ENCODE results near the gene F8. TPM values are rescaled to one million over a fixed set of nuclear protein-coding genes. Genes with fewer than 3 reads are reported as not detected.

Gene F8
- total and polyA plus RNA-seq, 9 of the 15 experiments (the other 6 are each of a cell fraction or from before 2014, with no cell fraction given), result 0.41 to 3.8 (median 0.91) TPM

DNA sequence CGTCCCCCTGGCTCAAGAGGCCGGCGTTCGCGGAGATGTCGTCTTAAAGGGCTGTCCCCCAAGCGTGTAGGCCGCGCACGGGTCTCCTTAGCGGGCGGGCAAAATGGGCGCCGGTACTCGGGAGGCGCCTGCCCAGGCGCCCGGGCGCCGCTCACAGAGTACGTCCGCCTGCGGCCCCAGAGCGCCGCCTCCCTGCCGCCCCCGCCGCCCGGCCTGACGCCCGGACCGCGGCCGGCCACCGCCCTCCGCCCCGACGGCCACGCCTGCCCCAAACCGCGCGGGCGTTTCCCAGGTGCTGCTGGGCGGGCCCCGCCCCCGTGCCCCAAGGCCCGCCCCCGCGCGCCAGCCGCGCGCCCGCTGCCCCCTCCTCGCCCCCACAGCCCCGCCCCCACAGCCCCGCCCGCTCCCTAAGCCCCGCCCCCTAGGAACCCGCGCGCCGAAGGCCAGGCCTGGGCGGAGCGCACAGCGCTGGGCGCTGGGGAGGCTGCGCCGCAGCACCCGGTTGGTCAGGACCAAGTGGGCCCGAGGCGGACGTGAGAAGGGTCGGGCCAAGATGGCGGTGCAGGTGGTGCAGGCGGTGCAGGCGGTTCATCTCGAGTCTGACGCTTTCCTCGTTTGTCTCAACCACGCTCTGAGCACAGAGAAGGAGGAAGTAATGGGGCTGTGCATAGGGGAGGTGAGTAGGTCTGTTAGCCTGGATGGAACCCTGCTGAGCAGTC, 48.6 kb upstream of the F8 start, which contains the start of the genes BRCC3, CMC4 and MTCP1:
Gene BRCC3, plus strand, starts transcription at position 534 of the 719 bp plus-strand sequence. Its CDS starts 20 bp downstream, at position 554.
Gene CMC4, minus strand, starts transcription at position 162 of the 719 bp plus-strand sequence. CDS start 7,113 bp downstream, outside the sequence.
Gene MTCP1, minus strand, starts transcription at position 162 of the 719 bp plus-strand sequence. CDS start 5,126 bp downstream, outside the sequence.
- Histone ChIP-seq H3K9ac (ENCODE audit: insufficient read depth in 1 of 2, low read depth in 2 of 2, low read length in 2 of 2) (peak within 1 kb of the TSS; percentile 82 to 98), H2AFZ (ENCODE audit: low read depth, low read length) (peak within 1 kb of the TSS; percentile 92), H3K9me1 (ENCODE audit: control insufficient read depth, insufficient read depth, low read length) (no peaks in the 10 kb centered on the region), H3K27me3 (ENCODE audit: control insufficient read depth in 2 of 2, insufficient read depth in 2 of 2, low read length in 2 of 2) (no peaks in the 10 kb centered on the region), H3K4me2 (ENCODE audit: insufficient read depth, low read length) (peak within 1 kb of the TSS; percentile 90), H3K79me2 (ENCODE audit: control insufficient read depth, insufficient read depth, low read length) (peaks cover 69% of the 10 kb centered on the region), H3K27ac (ENCODE audit: extremely low read depth, low read depth, low read length) (peak within 1 kb of the TSS; percentile 80), H3K4me3 (peak within 1 kb of the TSS; percentile 71), H3K36me3 (ENCODE audit: control insufficient read depth, insufficient read depth, low read length) (peaks cover 35% of the 10 kb centered on the region), H3K9me3 (replicated peaks; ENCODE audit: control insufficient read depth, insufficient read depth, low read depth, low read length) (no peaks in the 10 kb centered on the region), H4K20me1 (replicated peaks; ENCODE audit: control insufficient read depth, insufficient read depth, low read length) (no peaks in the 10 kb centered on the region), H3K4me1 (replicated peaks in 1 of 2; ENCODE audit: control insufficient read depth in 2 of 2, insufficient read depth in 2 of 2, low read length in 2 of 2) (peaks cover 4 to 11% of the 10 kb centered on the region in 2 experiments; a peak in 4 of 5 replicates)
- BruUV-seq (replicated peaks), result no TSS peak
- 1% methylated on average over 32 of the region's 81 CpGs for WGBS (ENCODE audit: insufficient coverage, low coverage, missing lambda C conversion rate)
- intact Hi-C loops (cut with micrococcal nuclease) (loop anchor here (2.0 to 5.0 kb wide), 2 partner anchors 146 to 309 kb away; partner anchors contain the start of genes DKC1 and VBP1), in situ Hi-C loops (cut with MboI) (no loop called here)
- DNase-seq (ENCODE audit: extremely low read depth in 1 of 4, low spot score in 3 of 4) (peak; percentile 90 to 94 (median 92)), FAIRE-seq (peak; percentile 79), ATAC-seq (peak; percentile 95)
- ChIA-PET POLR2A (interaction anchor here (0.9 to 1.2 kb wide), 3 partner anchors 10 to 34 kb away, joined by 3 read pairs; no protein-coding TSS in a partner anchor), CTCF (ENCODE audit: low intra/inter-chr PET ratio) (no interaction called here)
- TF ChIP-seq DNMT1 (IDR thresholded peaks at IDR 0.05) (no peak), MBD2 (IDR thresholded peaks at IDR 0.05; ENCODE audit: borderline replicate concordance, low read depth) (0 out of 2 replicates have a peak, but pooled peaks have one; percentile 29), EP300 (IDR thresholded peaks at IDR 0.05; ENCODE audit: low read length) (no peak), NONO (IDR thresholded peaks at IDR 0.05; ENCODE audit: low read depth in 2 of 2, low read length in 1 of 2) (0 out of 4 replicates have a peak, but pooled peaks of 1 of the 2 experiments have one; percentile 10), USF2 (CRISPR knock-in tag; IDR thresholded peaks at IDR 0.05) (no peak), NBN (IDR thresholded peaks at IDR 0.05; ENCODE audit: low read depth) (peak; percentile 48; the same call in 1 of the 2 replicates), ZNF764 (CRISPR knock-in tag; IDR thresholded peaks at IDR 0.05; ENCODE audit: low read depth) (no peak), ETS1 (conservative IDR thresholded peaks at IDR 0.05; ENCODE audit: control insufficient read depth, low read depth, low read length) (peak; percentile 32; the same call in 1 of the 2 replicates), MAZ (CRISPR knock-in tag; conservative IDR thresholded peaks at IDR 0.05 in 1 of 2, IDR thresholded peaks at IDR 0.05 in 1 of 2) (peak in 1 of 2 experiments; percentile 85; a peak in 3 of 4 replicates), GATAD2B (IDR thresholded peaks at IDR 0.05; ENCODE audit: borderline replicate concordance) (0 out of 2 replicates have a peak, but pooled peaks have one; percentile 44), ZNF696 (CRISPR knock-in tag; conservative IDR thresholded peaks at IDR 0.05) (no peak), NFIX (CRISPR knock-in tag; IDR thresholded peaks at IDR 0.05; ENCODE audit: low read depth) (no peak)
- TF ChIP-seq, protein P1, sequence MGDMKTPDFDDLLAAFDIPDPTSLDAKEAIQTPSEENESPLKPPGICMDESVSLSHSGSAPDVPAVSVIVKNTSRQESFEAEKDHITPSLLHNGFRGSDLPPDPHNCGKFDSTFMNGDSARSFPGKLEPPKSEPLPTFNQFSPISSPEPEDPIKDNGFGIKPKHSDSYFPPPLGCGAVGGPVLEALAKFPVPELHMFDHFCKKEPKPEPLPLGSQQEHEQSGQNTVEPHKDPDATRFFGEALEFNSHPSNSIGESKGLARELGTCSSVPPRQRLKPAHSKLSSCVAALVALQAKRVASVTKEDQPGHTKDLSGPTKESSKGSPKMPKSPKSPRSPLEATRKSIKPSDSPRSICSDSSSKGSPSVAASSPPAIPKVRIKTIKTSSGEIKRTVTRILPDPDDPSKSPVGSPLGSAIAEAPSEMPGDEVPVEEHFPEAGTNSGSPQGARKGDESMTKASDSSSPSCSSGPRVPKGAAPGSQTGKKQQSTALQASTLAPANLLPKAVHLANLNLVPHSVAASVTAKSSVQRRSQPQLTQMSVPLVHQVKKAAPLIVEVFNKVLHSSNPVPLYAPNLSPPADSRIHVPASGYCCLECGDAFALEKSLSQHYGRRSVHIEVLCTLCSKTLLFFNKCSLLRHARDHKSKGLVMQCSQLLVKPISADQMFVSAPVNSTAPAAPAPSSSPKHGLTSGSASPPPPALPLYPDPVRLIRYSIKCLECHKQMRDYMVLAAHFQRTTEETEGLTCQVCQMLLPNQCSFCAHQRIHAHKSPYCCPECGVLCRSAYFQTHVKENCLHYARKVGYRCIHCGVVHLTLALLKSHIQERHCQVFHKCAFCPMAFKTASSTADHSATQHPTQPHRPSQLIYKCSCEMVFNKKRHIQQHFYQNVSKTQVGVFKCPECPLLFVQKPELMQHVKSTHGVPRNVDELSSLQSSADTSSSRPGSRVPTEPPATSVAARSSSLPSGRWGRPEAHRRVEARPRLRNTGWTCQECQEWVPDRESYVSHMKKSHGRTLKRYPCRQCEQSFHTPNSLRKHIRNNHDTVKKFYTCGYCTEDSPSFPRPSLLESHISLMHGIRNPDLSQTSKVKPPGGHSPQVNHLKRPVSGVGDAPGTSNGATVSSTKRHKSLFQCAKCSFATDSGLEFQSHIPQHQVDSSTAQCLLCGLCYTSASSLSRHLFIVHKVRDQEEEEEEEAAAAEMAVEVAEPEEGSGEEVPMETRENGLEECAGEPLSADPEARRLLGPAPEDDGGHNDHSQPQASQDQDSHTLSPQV (IDR thresholded peaks at IDR 0.05), result 0 out of 2 replicates have a peak, but pooled peaks have one; percentile 13

Data from K562 (cell line).